ENCODE results near the gene HLA-F.

The HLA-F gene

DNA sequence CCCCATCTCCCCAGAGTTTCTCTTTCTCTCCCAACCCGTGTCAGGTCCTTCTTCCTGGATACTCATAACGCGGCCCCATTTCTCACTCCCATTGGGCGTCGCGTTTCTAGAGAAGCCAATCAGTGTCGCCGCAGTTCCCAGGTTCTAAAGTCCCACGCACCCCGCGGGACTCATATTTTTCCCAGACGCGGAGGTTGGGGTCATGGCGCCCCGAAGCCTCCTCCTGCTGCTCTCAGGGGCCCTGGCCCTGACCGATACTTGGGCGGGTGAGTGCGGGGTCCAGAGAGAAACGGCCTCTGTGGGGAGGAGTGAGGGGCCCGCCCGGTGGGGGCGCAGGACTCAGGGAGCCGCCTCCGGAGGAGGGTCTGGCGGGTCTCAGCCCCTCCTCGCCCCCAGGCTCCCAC, at the start of gene HLA-F:
Gene HLA-F, plus strand, starts transcription at position 173 of the 404 bp plus-strand sequence. Its CDS starts 30 bp downstream, at position 203.
- peak; percentile 63 to 68 for DNase-seq

DNA sequence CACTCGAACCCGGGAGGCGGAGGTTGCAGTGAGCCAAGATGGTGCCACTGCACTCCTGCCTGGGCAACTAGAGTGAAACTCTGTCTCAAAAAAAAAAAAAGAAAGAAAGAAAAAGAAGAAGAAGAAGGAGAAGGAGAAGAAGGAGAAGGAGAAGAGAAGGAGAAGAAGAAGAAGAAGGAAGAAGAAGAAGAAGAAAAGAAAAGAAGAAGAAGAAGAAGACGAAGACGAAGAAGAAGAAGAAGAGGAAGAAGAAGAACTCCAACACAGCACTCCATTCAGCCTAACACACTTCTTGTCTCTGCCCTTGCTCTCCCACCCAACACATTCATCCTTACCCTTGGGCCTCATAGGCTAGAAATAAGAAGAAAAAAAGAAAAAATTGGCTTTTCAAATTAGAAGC, 49.2 kb upstream of the HLA-F start:
- DNase-seq = no peak

DNA sequence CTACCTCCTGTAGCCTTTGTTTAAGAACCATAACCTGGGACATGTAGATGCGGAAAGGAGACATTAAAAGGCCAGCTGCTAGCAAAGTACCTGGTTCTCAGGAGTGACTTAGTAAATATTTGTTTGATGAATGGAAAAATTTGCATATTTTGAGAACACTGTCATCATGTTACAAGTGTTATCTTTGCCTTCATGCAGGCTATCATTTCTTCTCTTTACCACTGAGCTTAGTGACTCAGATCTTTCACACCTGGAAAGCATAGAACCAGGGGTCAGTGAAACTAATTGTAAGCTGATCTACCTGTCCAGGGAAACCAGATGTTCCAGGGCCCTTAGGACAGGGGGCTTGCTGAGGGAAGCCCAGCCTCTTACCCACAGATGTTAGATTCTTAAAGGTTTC, 47.7 kb upstream of the HLA-F start:
- no peak for DNase-seq

DNA sequence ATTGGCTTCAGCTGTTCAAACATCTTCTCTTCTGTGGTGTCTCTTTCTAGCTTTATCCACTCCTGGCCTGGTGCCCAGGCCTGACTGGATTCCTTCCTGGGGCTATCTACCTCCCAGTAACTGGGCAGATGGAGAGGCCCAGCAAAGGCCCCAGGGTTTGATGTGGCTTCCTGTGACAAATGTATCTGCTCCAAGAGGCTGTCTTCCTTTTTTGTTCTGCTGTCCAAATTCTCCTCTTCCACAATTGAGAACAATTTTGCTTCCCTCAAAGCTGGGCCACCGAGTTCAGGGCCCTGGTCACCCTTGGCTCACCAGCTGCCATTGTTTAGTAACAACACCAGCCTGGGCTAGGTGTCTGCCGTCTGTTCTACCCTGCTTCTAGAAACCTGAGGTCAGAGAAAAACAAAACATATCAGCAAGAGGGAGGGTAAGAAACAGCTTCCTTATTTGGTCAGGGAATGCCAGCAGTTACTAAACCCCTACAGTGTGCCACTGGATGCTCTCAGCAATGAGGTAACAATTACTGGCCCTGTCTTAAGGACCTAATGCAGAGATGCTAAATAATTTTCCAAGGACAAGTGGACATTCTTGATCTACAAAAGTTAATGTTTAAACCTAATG, 46.1 kb upstream of the HLA-F start:
- no peak for DNase-seq

DNA sequence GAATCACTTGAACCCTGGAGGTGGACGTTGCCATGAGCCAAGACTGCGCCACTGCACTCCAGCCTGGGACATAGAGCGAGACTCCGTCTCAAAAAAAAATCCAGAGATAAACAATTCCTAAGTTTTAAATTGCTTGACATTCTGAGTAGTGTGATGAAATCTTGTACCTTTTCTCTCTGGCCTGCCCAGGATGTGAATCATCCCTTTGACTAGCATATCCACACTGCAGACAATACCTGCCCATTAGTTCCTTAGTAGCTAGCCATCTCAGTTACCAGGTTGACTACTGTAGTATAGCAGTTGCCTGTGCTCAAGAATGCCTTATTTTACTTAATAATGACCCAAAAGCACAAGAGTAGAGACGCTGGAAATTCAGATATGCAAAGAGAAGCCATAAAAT, 45.1 kb upstream of the HLA-F start:
- no peak for DNase-seq

DNA sequence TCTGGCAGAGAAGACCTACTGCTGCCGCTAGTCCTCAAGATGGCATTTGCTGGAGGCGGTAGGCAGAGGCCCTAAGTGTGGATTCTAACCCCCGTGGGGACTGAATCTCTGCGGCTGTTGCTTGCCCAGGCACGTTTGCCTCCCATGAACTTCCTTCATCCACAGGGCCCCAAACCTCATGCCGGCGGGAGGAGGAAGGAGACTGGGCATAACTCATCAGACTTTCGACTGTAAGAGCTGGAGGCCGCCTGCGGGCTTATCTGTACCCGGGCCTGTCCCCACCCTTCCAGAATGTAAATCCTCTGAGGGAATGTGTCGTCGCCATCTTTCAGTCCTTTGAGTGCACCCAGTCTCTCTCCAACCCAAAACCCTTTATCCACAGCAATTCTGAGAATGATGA, 43.3 kb upstream of the HLA-F start:
- no peak for DNase-seq

DNA sequence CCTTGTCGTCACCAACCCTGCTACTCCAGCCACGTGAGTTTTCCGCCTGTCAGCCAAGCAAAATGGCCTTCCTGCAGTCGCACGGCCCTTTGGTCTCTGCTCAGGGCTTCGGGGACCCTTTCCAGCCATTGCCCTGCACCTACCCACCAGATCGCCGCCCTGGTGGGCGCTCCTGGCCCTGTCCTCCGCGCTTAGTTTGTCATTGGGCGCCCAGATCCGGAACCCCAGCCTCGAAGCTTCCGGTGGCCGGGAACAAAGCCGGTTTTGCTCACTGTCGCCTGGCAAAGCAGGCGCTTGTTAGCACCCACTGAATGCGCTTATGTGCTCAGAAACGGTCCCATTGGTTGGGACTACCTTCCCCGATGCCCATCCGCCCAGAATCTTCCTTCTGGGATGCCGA, 42.8 kb upstream of the HLA-F start:
- no peak for DNase-seq

DNA sequence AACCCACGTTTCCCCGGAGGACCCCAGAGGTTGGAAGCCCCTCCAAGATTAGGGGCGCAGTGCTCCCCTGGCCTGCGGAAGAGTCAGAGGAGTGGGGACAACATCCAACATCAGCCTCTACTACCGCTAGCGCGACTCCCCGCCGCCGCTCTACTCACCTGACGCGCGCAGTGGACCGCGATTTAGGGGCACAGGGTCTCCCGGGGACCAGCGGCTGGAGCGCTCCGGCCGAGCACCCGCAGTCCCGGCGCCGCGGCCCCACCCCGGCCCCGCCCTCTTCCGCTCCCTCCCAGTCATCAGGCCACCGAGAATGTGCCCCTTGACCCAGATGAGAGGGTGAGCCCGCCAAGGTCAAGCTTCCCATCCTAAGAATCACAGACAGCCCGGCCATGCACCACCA, 42.3 kb upstream of the HLA-F start, which contains the start of gene ZFP57:
Gene ZFP57, minus strand, starts transcription at position 249 of the 400 bp plus-strand sequence. CDS start 4,149 bp downstream, outside the sequence.
- no peak for DNase-seq

DNA sequence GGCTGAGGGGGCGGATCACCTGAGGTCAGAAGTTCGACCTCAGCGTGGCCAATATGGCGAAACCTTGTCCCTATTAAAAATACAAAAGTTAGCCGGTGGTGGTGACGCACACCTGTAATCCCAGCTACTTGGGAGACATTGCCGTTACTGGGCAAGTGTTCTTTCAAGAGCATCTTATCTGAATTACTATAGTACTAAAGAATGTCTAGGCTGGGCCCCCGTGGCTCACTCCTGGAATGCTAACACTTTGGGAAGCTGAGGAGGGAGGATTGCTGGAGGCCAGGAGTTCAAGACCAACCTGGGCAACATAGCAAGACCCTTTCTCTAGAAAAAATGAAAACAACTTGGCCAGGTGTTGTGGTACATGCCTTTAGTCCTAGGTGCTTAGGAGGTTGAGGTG, 41.4 kb upstream of the HLA-F start:
- no peak for DNase-seq

DNA sequence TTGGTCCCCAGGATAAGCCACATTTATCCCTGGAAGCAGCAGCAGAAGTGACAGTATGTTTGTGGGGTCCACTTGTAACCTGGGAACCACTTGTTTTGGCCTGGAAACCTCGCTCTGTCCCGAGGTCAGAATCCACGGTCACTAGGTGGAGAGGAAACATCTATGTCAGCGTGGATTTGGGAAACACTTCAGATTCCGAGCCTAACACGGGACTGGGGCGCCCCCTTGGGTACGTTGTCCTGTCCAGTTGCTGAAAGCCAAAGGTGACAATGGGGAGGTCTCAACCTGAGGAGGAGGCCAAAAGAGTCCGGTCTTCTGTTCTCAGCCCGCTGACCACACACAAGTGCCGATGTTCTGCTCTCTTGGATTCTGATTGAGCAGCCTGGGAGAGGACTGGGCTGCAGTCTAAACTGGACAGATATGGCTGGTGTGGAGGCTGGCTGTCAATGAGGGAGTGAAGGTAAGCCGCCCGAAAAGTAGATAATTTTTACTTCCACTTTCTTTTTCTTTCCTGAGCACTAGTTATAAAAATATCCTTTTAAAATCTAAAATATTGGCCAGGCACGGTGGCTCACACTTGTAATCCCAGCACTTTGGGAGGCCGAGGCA, 37.4 kb upstream of the HLA-F start:
- DNase-seq = no peak

DNA sequence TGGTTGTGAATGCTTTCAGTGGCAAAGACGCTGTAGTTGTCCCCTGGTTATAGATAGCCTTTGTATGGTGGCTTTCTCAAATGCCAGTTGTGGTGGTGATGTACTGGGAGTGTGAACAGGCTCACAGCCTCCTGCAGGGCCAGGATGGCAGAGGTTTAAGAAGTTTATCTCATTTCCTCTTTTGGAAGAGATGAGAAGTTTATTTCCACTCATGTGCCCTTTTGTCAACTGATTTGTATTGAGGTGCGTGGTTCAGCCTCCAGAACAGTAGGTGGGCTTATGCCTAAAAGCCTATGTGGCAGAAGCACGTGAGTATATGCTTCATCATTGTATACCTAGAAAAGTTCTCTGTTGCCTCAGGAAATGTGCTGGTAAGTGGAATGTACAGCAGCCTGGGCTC, 28.6 kb upstream of the HLA-F start:
- no peak for DNase-seq

DNA sequence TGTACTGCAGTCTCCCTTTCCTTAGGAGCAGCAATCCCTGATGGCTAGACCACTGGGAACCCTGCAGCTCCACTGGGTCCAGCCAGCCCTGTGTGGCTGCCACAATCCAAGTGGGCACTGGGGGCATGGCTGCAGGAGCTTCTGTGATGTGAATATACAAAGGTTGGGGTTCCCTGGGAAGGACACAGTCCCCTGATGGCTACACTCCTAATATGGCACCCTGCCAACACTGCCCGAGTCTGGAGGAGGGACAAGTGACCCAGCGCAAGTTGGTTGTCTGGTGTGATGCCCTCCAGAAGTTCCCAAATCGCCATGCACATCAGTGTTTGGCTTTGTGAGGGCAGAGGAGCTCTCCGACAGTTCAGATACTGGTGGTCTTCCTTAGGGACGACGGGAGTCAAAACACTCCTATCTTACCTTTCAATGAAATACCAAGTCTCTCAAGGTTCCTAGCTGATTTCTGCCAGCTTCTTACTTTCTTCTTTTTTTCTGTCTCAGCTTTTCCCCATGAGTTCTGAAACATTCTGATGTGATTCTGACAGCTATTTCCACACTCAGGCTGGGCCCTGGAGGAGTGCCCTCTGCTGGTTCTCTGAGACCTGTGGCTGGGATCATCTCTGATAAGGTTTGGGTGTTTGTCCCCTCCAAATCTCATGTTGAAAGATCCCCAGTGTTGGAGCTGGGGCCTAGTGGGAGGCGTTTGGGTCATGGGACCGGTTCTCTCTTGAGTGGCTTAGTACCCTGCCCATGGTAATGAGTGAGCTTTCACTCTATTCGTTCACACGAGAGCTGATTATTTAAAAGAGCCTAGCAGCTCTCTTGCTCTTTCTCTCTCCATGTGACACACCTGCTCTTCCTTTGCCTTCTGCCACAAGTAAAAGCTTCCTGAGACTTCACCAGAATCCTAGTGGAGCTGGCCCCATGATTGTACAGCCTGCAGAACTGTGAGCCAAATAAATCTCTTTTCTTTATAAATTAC, 26.8 kb upstream of the HLA-F start:
- no peak for DNase-seq

DNA sequence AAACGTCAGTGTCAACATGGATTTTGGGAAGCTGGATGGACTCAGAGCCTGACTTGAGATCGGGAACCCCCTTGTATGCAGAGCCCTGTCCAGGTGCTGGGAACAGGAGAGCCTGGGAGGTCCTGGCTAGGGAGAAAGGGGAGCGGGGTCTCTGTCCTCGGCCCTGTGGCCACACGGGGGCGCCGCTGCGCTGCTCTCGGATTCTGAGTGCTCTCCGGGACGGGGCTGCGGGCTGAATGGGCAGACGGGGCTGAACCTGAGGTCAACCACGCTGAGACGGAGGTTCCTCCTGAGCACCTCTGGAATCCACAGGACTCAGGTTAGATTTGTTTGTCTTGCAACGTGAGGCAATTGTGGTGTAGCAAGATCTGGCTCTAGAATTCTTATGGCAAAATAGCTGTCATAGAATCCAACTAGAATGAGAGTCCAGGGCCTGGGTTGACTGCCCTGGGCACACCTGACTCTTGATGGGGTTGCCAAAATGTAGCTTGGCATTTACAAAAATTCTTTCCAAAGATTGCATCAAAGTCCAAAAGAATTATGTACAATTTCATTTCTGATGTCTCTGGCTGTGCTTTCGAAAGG, 20.6 kb upstream of the HLA-F start:
- DNase-seq = peak; percentile 86

DNA sequence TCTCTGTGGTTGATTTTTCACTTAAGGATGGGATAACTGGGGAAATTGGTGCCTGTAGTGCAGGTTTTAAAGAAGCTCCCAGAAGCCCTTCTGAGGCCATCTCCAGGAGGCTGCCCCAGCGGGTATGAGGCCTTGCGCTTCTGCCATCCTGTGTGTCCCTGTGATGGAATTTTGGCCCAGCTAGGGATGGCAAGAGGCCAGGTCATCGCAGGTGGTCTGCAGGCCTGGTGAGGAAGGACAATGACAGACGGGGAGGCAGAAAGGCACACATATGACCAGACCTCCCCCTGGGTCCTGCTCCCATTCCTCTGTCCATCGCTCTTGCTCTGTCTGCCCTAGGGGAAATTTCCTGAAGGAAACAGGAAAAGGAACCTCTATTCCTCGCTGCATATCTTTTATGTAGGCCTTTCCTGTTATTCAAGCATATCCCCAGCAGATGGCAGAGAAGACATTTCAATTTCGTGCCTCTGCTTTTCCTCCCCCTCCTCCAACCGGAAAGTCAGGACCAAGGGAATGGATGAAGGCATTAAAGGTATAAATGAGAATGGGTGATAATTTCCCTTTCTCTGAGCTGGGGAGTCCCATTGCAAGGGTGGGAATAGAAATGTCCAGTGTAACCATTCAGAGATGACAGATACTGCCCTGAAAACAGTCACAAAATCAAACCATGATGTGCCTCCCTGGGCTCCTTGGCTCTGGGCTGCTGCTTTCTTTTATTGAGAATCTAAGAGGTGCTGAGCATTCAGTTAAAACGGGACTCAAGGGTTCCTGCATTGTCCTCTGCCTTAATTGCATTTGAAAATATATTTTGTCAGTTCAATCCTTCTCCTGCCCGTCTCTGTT, 17.6 kb upstream of the HLA-F start:
- no peak for DNase-seq

DNA sequence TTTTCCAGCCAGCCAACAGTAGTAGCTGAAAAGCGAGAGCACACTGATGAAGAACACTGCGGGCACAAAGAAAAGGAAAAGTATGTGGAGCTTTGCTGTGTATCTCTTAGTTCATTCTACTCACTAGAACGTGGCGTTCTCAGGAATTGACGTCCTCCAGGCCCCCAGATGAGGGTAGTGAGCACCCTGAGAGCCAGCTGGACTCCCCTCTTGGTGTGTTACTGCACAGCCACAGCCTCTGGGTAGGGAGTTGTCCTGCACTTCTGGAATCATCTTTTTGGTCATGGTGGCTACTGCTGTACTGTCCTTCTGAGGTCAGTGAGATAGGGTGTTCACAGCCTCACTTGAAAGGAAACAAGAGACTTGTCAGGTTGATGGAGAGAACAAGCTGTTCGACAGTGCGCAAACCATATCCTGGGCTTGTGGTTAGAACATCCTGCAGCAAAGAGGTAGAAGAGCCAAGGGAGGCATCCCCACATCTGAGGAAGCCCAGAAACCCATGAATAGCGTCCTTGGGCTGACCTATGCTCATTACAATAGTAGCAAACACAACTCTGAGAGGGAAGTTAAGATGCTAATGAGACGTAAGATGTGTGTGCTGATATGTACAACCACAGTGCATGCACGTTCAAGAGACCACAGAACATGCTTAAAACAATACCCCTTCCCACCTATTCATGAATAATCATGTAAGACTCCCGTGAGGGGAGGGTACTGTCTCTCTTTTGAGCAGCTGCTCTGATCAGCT, 14.6 kb upstream of the HLA-F start:
- DNase-seq = no peak

DNA sequence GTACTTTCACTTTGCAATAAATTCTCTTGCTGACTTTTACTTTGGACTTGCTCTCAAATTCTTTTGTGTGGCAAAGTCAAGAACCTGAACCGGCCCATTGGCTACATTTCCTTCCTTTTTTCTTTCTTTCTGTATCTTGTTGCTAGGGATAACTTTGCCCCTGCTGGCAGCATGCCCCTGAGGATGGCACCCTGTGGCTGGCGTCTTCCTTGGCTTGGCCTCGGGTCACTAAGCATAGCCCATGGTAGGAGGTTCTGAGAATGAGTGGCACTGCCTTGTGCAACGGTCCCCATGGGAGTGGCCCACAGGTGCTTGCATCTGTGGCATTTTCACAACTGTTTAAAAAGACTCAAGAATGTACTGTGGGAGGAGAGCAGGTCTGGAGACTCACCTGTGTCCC, 14.0 kb upstream of the HLA-F start:
- DNase-seq = no peak

DNA sequence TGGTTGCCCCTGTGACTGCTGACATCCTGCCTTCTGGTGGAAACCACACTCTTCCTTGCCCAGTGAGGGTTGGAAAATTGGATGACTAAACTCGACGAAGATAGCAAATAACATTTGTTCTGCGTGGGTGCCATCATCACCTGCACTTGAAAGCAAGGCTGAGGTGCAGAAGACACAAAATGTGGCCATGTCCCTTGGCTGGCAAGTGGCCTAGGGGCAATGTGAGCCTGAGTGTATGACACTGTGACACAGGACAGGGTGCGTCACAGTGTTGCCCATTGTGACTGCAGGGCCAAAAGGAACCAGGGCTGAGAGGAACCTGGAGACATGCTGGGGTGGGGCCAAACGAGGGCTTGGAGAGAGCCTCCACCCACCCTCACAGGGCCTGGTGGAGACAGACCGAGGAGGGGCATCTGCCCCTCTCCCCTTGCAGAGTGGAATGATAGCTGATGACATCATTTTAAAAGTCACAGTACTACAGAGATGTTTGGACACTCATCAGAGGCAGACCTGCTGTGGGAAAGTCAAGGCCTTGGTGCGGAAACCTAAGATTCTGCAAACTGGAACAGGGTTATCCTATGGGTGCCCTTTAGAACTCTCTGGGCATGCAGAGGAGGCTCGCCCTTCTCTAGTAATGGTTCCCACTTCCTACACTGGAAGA, 12.8 kb upstream of the HLA-F start:
- DNase-seq = no peak

DNA sequence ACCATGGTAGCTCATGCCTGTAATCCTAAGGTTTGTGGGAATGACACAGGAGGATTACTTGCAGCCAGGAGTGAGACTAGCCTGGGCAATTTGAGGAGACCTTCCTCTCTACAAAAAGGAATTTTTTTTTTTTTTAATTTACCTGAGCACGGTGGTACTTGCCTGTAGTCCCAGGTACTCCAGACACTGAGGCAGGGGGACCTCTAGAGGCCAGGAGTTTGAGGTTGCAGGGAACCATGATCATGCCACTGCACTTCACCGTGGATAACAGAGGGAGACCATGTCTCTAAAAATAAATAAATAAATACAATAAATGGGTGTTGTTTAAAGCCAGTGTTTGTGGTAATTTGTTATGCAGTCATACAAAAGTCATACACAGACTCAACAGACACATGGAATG, 2.4 kb upstream of the HLA-F start:
- no peak for DNase-seq

DNA sequence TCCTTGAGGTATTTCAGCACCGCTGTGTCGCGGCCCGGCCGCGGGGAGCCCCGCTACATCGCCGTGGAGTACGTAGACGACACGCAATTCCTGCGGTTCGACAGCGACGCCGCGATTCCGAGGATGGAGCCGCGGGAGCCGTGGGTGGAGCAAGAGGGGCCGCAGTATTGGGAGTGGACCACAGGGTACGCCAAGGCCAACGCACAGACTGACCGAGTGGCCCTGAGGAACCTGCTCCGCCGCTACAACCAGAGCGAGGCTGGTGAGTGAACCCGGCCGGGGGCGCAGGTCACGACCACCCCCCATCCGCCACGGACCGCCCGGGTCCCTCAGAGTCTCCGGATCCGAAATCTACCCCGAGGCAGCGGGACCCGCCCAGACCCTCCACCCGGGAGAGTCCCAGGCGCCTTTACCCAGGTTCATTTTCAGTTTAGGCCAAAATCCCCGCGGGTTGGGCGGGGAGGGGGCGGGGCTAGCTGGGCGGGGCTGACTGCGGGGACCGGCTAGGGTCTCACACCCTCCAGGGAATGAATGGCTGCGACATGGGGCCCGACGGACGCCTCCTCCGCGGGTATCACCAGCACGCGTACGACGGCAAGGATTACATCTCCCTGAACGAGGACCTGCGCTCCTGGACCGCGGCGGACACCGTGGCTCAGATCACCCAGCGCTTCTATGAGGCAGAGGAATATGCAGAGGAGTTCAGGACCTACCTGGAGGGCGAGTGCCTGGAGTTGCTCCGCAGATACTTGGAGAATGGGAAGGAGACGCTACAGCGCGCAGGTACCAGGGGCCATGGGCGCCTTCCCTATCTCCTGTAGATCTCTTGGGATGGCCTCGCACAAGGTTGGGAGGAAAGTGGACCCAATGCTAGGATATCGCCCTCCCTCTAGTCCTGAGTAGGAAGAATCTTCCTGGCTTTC, 693 bp downstream of the HLA-F start:
- peak; percentile 72 to 78 for DNase-seq
